ENCODE data around the gene CRCP.
"Not testable (repeated sequence)": the region's sequence is repeated elsewhere in the genome, so short reads cannot be mapped to it uniquely, and the experiment has no call there.

The CRCP gene

DNA sequence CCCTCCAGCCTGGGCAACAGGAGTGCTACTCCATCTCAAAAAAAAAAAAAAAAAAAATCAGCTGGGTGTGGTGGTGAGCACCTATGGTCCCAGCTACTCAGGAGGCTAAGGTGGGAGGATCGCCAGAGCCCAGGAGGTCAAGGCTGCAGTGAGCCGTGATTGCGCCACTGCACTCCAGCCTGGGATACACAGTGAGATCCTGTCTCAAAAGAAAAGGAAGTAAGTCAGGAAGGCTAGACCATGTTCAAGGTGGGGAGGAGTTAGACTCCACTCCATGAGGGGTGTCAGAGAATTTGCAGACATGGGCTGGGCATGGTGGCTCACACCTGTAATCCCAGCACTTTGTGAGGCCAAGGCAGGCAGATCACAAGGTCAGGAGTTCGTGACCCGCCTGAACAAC, 6.2 kb upstream of the CRCP start:
- DNase-seq, result not testable (repeated sequence)

DNA sequence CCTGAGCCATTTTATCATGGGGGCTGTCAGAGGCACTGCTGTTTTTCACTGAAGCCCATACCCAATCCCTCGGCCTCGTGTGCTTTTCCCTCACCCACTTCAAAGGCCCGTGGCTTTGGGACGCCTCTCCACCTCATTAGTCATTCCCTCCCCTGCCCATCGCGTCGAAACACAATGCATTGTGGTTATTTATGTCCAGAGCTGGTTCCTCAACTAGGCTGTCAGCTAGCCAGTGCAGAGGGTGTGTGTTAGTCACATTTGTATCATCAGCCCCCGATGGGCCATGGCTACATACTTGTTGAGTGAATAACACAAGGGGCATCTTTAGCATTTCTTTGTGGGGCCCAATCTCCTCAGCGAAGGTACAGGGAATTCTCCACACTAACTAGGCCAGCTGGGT, 3.8 kb upstream of the CRCP start:
- no peak for DNase-seq

DNA sequence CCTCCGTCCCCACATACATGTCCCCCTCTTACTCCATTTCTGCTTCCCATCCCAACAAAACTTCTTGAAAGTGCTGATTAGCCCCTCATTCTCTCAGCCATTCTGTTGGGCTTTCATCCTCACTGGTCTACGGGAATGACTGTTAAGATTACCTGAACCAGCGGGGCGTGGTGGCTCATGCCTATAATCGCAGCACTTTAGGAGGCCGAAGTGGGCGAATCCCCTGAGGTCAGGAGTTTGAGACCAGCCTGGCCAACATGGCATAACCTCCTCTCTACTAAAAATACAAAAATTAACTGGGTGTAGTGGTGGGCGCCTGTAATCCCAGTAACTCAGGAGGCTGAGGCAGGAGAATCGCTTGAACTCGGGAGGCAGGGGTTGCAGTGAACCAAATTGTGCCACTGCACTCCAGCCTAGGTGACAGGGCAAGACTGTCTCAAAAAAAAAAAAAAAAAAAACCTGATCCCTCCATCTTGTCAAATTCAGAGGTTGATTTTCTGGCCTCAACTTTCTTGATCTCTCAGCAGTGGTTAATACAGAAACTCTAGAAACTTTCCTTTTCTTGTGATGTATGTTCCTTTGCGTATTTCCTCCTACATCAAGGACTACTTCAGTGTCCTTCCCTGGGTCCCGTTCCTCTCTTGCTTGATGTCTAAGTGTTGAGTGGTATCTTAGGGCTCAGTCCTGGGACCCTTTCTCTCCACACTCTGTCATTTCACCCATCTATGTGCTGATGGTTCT, 2.2 kb downstream of the CRCP start:
- DNase-seq, result not testable (repeated sequence)

DNA sequence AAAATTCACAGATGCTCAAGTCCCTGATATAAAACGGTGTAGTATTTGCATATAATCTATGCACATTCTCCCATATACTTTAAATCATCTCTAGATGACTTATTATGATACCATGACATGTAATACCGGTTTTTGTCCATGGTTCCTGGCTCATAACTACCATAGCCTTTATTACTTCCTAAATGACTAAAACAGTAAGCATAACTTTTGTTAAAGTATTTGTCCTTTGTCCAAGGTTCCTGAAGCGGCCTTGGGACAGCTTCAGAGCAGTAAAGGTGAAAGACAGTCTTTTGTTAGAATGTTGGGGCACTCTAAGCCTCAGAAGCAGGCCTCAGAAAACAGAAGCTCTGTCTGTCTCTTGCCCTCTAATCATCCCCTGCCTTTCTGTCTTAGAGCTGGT, 4.0 kb downstream of the CRCP start:
- no peak for DNase-seq

DNA sequence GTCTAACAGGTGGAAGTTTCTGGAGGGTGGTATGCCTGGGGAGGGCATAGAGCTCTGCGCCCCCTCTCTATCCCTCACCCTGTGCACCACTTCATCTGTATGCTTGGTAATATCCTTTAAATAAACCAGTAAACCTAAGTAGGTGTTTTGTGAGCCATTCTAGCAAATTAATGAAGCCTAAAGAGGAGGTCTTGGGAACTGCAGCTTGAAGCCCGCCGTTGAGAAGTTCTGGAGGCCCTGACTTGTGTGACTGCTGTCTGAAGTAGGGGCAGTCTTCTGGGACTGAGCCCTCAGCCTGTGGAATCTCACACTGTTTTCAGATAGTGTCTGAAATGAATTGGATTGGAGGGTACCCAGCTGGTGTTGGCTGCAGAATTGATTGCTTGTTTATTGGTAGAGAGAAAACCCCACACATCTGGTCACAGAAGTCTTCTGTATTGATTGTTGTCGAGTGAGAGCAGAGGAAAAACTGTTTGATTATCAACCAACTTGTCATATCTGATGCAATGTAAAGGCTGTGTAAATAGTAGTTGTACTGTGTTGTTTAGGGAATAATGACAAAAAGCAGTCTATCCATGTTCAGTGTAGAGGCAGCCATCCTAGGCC, 4.7 kb downstream of the CRCP start:
- DNase-seq, result no peak

DNA sequence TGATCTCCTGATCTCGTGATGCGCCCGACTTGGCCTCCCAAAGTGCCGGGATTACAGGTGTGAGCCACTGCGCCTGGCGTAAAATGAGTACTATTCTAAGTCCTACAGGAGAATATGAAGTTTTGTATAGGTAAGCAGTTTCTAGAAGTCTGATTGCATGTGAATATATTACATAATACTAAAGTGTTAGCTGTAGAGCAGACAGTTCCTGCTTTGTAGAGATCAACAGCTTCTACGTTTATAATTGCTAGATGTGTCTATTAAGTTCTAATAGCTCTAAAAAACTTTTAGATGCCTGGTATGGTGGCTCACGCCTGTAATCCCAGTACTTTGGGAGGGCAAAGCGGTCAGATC, 8.5 kb downstream of the CRCP start:
- DNase-seq, result no peak

DNA sequence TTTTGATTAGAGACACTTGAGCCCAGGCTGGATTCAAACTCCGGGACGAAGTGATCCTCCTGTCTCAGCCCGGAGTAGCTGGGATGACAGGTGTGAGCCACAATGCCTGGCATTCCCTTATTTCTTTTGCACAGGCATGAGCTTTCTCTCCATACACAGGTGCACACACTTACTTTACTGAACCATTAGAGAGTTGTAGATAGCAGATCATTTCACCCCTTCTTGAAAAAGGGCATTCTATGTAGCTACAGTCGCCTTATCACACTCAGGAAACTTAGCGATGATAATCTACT, 9.9 kb downstream of the CRCP start:
- not testable (repeated sequence) for DNase-seq

DNA sequence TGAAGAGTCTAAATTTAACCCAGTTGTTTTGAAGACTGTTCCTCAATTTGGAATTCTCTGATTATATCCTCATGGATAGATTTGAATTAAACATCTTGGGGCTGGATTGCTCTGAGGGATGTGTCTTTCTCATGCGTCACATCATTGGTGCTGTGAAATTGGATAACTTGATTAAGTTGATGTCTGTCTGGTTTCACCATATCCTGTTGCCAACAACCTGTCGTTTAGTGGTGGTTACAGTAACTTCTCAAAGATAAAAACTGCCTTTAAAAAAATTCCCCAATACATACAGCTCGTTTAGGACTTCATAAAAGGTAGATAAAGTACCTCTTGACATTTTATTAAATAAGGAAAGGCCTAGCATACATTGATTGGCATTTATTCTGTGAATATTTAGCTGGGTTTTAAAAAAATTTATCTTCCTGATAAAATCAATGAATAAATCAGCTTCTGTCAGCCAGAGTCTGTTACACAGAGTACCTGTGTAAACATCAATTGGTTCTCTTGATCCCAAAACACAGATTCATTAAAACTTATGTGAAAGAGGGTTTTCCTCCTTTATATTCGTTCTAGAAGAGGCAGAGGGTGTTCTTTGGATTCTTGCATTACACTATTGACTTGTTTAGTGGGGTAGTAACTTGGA, 10.5 kb downstream of the CRCP start:
- DNase-seq, result no peak

DNA sequence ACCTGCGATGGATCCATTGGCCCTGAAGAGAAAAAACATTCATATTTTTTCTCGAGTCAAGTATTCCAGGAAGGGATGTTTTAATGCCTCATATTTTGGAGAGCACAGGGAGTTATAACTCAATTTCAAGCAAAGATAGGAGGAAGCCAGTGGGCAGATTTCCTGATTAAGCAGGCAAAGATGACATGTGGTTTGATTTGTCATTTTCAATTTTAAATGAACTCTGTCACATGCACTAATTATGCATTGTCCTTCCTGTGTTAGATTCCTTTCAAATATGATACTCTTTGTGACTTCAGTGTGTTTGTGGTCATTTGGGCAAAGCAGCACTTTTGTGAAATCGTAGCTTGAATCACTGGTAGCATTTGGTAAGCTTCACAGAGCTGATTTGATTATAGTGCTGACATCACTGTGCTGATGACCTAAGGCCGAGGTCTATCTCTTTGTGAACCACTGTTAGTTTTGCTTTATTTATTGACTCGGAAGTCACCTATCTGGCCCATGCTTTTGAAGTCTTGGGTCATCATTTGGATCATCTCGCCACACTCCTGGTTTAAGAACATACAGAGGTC, 11.2 kb downstream of the CRCP start:
- not testable (repeated sequence) for DNase-seq

DNA sequence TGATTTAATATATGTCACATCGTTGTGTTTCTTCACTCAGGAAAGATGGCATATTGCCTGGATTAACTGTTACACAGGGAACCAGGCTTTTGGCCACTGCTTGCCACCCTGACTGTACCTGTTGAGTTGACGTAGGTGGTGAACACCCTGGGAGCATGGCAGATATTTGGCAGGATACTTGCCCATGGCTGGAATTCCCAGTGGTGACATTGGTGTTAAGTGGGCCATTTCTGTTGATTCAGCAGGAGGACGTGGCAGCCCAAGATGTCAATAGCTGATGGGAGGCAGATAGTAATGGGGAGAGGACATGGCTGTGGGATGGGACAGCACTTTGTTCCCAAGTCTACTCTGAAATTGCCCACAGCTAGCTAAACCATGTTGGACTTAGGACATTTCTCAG, 12.5 kb downstream of the CRCP start:
- not testable (repeated sequence) for DNase-seq

DNA sequence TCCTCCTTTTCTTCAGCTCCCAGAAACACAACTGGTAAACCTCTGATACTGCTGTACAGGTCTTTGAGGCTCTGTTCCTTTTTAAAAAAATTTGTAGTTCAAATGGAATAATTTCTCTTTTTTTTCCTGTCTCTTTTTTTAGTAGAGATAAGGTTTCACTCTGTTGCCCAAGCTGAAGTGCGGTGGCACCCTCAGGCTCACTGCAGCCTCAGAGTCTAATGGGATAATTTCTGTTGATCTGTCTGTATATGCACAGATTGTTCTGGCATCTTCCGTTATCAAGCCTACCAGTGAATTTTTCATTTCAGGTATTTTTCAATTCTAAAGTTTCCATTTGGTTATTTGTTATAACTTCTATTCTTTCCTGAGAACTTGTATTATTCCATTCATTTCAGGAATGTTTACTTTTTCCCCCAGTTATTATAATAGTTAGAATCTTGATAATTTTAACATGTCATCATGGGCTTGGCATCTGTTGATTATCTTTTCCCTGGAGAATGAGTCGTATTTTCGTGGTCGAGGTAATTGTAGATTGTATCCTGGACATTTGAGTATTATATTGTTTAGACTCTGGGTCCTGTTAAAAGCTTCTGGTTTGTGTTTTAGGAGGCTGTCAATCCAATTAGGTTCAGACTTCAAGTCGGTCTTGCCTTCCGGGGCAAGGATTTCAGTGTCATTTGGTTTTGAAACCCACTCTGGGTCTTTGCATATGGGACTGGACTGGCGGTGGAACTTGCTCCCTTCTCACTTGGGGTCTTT, 24.5 kb downstream of the CRCP start:
- DNase-seq, result no peak

DNA sequence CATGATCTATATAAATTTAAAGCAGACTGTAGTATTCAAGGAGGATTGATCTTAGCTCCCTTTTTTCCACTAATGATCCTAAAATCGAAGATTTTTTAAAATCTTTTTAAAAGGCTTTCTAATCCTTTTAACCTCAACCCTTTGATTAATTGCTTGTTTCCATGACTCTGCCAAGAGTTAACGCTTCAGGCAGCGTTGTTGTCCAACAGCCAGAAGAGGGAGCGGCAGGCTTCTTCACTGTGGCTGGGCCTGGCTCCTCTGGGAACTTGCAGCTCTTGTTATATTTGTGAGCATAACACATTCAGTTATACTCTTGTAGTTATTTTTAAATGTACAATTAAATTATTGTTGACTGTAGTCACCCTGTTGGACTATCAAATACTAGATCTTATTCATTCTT, 26.3 kb downstream of the CRCP start:
- no peak for DNase-seq

DNA sequence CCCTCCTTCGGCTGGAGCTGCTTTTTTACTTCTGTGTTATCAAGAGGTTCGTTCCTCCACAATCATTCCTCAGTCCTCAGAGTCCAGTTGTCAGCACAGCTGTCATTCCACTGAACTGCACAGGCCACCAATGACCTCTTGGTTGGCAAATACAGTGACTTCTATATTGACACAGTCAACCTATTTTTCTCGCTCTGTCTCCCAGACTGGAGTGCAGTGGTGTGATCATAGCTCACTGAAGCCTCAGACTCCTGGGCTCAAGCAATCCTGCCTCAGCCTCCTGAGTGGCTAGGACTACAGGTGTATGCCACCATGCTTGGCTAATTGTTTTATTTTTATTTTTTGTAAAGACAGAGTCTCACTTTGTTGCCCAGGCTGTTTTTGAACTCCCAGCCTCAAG, 27.7 kb downstream of the CRCP start:
- no peak for DNase-seq

DNA sequence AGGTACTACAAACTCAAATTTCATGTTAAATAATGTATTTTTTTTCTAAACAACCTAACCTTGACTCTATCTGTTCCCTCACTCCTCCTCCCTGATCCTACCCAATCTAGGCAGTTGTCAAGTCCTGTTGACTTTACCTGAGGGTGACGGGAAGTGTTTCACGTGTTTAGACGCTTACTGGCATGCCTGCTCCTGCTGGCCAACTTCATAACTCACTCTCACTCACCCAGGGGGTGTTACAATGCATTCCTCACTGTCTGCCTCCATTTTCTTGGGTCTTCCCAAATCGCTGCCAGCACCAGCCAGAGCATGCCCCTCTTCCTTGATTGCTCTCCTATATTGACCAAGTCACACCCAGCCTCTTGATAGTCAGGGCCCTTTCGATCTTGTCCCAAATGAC, 28.3 kb downstream of the CRCP start:
- no peak for DNase-seq

DNA sequence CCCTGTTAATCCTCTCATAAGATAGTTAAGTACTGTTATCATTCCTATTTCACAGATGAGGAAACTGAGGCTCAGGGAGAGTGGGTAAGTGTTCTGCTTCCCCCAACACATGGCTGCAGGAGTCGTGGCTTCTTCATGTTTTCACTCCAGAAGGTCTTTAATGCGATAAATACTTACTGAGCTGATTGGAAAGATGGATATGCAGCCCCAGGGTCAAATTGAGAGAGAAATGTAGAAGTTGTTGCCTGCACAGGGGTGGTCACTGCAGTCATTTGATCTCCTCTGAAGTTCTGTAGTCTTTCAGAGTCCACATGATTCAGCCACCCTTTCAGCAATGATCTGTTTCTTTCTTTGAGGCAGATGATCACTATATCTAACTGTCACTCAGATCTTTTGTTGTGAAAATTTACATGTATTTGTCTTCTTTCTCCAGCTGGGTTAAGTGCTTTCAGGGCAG, 29.3 kb downstream of the CRCP start:
- no peak for DNase-seq

DNA sequence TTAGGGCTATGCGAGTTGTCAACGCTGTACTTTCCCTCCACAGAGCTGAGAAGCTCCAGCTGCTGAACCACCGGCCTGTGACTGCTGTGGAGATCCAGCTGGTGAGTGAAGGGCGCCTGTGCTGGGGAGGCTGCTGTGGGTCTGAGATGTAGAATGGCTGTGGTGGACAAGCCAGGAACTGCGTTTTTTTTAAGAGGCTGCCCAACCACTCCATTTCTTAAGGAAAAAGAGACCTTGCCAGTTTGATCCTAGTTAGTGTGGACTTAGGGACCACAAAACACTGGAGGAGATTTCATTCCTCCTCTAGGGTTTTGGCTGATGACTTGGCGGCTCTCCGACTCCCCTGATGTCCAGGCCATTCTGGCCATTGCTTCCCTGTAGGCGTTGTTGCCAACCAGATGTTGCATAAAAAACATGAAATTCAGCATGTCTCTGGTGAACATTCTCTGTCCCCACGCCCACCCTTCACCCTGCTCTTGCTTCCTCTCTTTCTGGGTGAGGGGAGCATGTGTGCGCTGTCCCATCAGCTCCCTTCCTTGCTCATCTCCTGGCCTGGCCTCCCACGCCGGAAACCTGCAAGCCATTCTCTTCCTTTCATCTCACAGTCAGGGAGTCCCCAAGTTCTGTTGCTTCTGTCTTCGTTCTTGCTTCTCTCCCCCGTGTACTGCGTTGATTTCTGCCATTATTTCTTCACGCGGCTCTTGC, 30.9 kb downstream of the CRCP start:
- no peak for DNase-seq

DNA sequence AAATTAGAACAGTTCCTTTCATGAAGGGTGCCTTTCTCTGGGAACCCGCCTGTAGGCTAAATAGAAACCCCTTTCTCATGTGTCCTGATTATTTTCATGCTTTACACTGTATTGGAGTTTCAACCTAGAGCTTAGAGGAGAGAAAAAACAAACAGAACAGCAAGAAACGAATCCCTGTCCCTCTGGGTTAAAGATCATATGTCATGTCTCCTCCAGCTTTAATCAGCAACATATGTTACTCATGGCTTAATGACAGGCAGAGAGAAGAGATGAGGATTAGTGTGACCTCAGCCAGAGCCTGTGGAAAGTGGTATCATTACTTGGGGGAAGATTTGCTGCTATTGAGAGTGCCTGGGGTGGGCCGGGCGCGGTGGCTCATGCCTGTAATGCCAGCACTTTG, 32.1 kb downstream of the CRCP start:
- DNase-seq, result no peak

DNA sequence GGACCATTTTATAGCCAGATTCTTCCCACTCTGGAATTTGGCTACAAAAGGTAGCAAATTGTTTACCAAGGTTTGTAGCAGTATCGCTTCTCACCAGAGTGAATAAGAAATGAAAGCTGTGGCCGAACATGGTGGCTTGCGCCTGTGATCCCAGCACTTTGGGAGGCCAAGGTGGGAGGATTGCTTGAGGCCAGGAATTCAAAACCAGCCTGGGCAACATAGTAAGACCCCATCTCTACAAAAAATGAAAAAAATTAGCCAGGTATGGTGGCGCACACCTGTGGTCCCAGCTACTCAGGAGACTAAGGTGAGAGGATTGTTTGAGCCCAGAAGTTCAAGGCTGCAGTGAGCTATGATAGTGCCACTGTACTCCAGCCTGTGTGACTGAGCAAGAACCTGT, 33.0 kb downstream of the CRCP start:
- not testable (repeated sequence) for DNase-seq

DNA sequence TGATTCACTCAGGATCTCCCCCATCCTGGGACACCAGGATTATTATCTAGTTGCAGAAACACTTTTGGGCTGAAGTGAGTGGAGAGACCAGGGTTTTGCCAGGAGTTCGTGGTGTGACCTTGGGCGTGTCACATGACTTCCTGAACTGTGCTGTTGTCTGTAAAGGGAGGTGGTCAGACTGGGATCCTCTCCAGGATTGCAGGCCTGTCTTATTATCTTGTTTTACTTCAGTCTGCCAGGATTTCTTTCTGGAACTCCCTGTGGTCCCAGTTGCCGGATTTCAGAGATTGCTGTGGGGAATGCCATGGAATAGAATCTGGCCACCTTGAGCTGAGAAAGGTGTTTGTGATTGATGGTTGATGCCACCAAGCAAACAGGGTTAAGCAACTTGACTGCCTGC, 35.8 kb downstream of the CRCP start:
- DNase-seq, result no peak

DNA sequence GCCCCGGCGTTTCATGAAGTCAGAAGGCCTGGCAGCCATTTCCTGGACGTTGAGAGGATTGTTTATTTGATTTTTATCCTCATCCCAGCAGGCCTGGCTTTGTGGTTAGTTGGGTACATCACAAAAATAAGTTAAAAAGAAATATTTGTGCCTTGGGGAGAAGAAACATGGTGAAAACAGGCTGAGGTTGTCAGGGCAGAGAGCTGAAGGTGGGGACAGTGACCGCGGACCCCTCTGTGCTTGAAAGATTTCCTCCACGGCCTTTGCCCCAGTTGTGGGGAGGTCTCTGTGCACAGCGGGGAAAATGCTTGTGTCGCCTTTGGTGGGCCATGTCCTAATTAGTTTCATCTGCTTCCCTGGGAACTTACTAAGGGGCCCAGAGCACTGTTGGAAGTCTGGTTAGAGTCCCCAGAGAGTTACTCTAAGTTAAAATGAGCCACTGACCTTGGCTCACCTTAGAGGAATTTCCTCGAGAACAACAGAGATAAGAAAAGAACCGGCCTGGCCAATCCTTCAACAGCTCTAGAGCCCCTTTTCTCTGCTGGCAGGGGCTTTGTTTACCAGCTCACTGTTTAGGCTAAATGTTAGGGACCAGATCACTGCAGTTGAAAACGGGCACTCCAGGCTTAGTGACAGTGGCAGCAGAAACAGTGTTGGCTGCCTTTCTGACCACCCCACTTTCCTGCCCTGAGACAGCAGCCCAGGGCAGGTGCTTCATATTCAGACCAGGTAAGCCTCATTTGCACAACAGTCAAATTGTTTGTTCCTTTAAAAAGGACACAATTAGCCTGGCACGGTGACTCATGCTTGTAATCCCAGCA, 37.9 kb downstream of the CRCP start:
- DNase-seq, result no peak

DNA sequence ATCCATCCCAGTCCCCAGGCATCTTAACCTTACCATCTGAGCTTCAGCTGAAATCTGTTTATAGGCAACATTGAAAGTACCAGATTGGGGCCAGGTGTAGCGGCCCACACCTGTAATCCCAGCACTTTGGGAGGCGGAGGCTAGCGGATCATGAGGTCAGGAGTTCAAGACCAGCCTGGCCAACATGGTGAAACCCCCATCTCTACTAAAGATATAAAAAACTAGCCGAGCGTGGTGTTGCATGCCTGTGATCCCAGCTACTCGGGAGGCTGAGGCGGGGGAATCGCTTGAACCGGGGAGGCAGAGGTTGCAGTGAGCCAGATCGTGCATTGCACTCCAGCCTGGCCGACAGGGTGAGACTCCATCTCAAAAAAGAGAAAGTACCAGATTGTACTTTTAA, 39.0 kb downstream of the CRCP start:
- no peak for DNase-seq

DNA sequence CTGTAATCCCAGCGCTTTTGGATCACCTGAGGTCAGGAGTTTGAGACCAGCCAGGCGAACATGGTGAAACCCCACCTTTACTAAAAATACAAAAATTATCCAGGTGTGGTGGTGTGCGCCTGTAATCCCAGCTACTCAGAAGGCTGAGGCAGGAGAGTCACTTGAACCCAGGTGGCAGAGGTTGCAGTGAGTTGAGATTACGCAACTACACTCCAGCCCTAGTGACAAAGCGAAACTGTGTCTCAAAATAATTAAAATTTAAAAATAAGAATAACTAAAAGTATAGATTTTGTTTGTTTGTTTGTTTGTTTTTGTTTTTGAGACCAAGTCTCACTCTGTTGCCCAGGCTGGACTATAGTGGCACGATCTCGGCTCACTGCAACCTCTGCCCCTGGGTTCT, 41.4 kb downstream of the CRCP start:
- not testable (repeated sequence) for DNase-seq
